Body of pancreas (tissue), 4 donors: Measurements from ENCODE around the gene ADORA2A.

Experiments used
- CTCF ChIP-seq, 7 experiments: fragments of 450-650 bp in 4 of 7; fragments of 200-600 bp in 3 of 7; sonication (generic) in 3 of 7; IDR thresholded peaks; one replicate each; pipeline ENCODE4 v1.5.1; 2016 to 2019; ENCODE audit warnings: antibody characterized with exemption in 7 of 7
- POLR2A ChIP-seq, 3 donors: fragments of 450-650 bp; IDR thresholded peaks; one replicate each; pipeline ENCODE4 v1.6.1; 2016; ENCODE audit warnings: antibody characterized with exemption in 3 of 3, mild to moderate bottlenecking in 2 of 3

GRCh38 chr22:24416611-24417010 is 10.8 kb upstream of the ADORA2A start:
- TF ChIP-seq CTCF (IDR thresholded peaks at IDR 0.05): no peak
- TF ChIP-seq POLR2A (IDR thresholded peaks at IDR 0.05): no peak
